Measurements from ENCODE around the gene MACROD2. TPM values are rescaled to one million over a fixed set of nuclear protein-coding genes. Genes with fewer than 3 reads are reported as not detected.

Gene MACROD2
- total and polyA plus RNA-seq, 2 experiments from 2014 or later: 2.8 to 4.3 TPM

- Mint-ChIP-seq H3K4me3 (no peak overlapping the region), H3K36me3 (ENCODE audit: low read depth) (no peaks in the 10 kb centered on the region), H3K4me1 (peaks cover 11% of the 10 kb centered on the region), H3K9me3 (no peaks in the 10 kb centered on the region), H3K27ac (no peak overlapping the region), H3K27me3 (ENCODE audit: insufficient read depth, low read depth, poor library complexity) (peaks cover 10% of the 10 kb centered on the region)
- Histone ChIP-seq H3K4me3 (no peak overlapping the region), H3K27ac (ENCODE audit: low read depth) (no peak overlapping the region), H3F3A (replicated peaks; ENCODE audit: low read depth) (no peaks in the 10 kb centered on the region), H3K4me1 (ENCODE audit: insufficient read depth) (0 out of 2 replicates have a peak, but pooled peaks cover 7% of the 10 kb centered on the region), H3K27me3 (ENCODE audit: insufficient read depth) (no peaks in the 10 kb centered on the region), H3K4me2 (no peak overlapping the region), H4K20me1 (replicated peaks; ENCODE audit: insufficient read depth) (no peaks in the 10 kb centered on the region), H2AFZ (no peak overlapping the region), H3K79me2 (replicated peaks; ENCODE audit: insufficient read depth) (no peaks in the 10 kb centered on the region), H3K36me3 (ENCODE audit: insufficient read depth) (no peaks in the 10 kb centered on the region), H3K9me2 (ENCODE audit: insufficient read depth) (0 out of 2 replicates have a peak, but pooled peaks cover 5% of the 10 kb centered on the region)
- ATAC-seq (no peak), DNase-seq (ENCODE audit: low spot score) (no peak)
- TF ChIP-seq ZNF331 (CRISPR knock-in tag; IDR thresholded peaks at IDR 0.05; ENCODE audit: low read depth) (no peak), STAT1 (IDR thresholded peaks at IDR 0.05; ENCODE audit: unreplicated experiment) (no peak), ZNF114 (CRISPR knock-in tag; IDR thresholded peaks at IDR 0.05) (no peak), JUNB (IDR thresholded peaks at IDR 0.05; ENCODE audit: unreplicated experiment) (no peak), NANOG (IDR thresholded peaks at IDR 0.05; ENCODE audit: borderline replicate concordance) (no peak), EZH2 (IDR thresholded peaks at IDR 0.05; ENCODE audit: low read depth, unreplicated experiment) (no peak), ZNF462 (CRISPR knock-in tag; IDR thresholded peaks at IDR 0.05) (no peak), POLR2AphosphoS5 (IDR thresholded peaks at IDR 0.05; ENCODE audit: low read depth) (no peak), REST (IDR thresholded peaks at IDR 0.05; ENCODE audit: unreplicated experiment) (no peak), EZH2phosphoT487 (IDR thresholded peaks at IDR 0.05; ENCODE audit: unreplicated experiment) (no peak), CREB1 (CRISPR knock-in tag; IDR thresholded peaks at IDR 0.05; ENCODE audit: low read depth) (no peak)
- TF ChIP-seq, protein P1, sequence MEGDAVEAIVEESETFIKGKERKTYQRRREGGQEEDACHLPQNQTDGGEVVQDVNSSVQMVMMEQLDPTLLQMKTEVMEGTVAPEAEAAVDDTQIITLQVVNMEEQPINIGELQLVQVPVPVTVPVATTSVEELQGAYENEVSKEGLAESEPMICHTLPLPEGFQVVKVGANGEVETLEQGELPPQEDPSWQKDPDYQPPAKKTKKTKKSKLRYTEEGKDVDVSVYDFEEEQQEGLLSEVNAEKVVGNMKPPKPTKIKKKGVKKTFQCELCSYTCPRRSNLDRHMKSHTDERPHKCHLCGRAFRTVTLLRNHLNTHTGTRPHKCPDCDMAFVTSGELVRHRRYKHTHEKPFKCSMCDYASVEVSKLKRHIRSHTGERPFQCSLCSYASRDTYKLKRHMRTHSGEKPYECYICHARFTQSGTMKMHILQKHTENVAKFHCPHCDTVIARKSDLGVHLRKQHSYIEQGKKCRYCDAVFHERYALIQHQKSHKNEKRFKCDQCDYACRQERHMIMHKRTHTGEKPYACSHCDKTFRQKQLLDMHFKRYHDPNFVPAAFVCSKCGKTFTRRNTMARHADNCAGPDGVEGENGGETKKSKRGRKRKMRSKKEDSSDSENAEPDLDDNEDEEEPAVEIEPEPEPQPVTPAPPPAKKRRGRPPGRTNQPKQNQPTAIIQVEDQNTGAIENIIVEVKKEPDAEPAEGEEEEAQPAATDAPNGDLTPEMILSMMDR (conservative IDR thresholded peaks at IDR 0.05; ENCODE audit: low read depth in 2 of 2): no peak
- TF ChIP-seq, protein P2, sequence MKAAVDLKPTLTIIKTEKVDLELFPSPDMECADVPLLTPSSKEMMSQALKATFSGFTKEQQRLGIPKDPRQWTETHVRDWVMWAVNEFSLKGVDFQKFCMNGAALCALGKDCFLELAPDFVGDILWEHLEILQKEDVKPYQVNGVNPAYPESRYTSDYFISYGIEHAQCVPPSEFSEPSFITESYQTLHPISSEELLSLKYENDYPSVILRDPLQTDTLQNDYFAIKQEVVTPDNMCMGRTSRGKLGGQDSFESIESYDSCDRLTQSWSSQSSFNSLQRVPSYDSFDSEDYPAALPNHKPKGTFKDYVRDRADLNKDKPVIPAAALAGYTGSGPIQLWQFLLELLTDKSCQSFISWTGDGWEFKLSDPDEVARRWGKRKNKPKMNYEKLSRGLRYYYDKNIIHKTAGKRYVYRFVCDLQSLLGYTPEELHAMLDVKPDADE (IDR thresholded peaks at IDR 0.05): no peak
Measured at GRCh38 chr20:16030253-16030652, 2034.9 kb downstream of the MACROD2 start.

Data from GM23338 (cell line).